PFSK-1 (cell line): ENCODE data around the gene KMT2B.

Source experiments
- FOXP2 ChIP-seq: optimal IDR thresholded peaks from 2 replicates; pipeline ENCODE3; 2011; ENCODE audit warnings: borderline replicate concordance, control low read depth, inconsistent platforms; ENCODE audit not compliant: insufficient read depth; ENCODE audit errors: extremely low read length, extremely low read depth
- POLR2AphosphoS5 ChIP-seq: IDR thresholded peaks from 2 replicates; pipeline ENCODE4 v1.6.1; 2012; ENCODE audit warnings: low read depth, mild to moderate bottlenecking, control low read depth, low read length, moderate library complexity
- SIN3A ChIP-seq: IDR thresholded peaks from 2 replicates; pipeline ENCODE4 v1.6.1; 2012; ENCODE audit warnings: mild to moderate bottlenecking, low read length, moderate library complexity, borderline replicate concordance; ENCODE audit not compliant: insufficient read depth
- TAF1 ChIP-seq: IDR thresholded peaks from 2 replicates; pipeline ENCODE4 v1.6.1; 2012; ENCODE audit warnings: low read length, control low read depth, borderline replicate concordance; ENCODE audit not compliant: insufficient read depth
- TF ChIP-seq, protein P1 (sequence below), 2 experiments: IDR thresholded peaks; 2 replicates each; pipeline versions ENCODE4 v1.6.1 to v1.8.0; 2011 to 2012; ENCODE audit warnings: low read depth in 2 of 2, low read length in 2 of 2, control low read depth in 1 of 2, inconsistent platforms in 1 of 2, mild to moderate bottlenecking in 1 of 2, moderate library complexity in 1 of 2; ENCODE audit not compliant: insufficient read depth in 1 of 2

Gene KMT2B

DNA sequence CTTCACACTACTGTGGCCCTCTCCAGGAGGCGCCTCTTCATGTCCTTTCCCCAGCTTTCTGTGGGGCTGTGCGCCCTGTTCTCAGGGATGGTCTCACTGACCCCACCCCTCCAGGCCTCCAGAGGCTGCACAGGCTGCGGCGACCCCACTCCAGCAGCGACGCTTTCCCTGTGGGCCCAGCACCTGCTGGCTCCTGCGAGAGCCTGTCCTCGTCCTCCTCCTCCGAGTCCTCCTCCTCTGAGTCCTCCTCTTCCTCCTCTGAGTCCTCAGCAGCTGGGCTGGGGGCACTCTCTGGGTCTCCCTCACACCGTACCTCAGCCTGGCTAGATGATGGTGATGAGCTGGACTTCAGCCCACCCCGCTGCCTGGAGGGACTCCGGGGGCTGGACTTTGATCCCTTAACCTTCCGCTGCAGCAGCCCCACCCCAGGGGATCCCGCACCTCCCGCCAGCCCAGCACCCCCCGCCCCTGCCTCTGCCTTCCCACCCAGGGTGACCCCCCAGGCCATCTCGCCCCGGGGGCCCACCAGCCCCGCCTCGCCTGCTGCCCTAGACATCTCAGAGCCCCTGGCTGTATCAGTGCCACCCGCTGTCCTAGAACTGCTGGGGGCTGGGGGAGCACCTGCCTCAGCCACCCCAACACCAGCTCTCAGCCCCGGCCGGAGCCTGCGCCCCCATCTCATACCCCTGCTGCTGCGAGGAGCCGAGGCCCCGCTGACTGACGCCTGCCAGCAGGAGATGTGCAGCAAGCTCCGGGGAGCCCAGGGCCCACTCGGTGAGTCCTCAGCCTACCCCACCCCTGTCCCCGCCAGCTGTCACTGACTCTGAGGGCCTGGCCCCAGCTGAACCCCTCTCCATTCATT is 68.7 kb downstream of the KMT2B start:
- TF ChIP-seq FOXP2 (no peak), SIN3A (no peak), TAF1 (no peak), POLR2AphosphoS5 (no peak)
- TF ChIP-seq, protein P1, sequence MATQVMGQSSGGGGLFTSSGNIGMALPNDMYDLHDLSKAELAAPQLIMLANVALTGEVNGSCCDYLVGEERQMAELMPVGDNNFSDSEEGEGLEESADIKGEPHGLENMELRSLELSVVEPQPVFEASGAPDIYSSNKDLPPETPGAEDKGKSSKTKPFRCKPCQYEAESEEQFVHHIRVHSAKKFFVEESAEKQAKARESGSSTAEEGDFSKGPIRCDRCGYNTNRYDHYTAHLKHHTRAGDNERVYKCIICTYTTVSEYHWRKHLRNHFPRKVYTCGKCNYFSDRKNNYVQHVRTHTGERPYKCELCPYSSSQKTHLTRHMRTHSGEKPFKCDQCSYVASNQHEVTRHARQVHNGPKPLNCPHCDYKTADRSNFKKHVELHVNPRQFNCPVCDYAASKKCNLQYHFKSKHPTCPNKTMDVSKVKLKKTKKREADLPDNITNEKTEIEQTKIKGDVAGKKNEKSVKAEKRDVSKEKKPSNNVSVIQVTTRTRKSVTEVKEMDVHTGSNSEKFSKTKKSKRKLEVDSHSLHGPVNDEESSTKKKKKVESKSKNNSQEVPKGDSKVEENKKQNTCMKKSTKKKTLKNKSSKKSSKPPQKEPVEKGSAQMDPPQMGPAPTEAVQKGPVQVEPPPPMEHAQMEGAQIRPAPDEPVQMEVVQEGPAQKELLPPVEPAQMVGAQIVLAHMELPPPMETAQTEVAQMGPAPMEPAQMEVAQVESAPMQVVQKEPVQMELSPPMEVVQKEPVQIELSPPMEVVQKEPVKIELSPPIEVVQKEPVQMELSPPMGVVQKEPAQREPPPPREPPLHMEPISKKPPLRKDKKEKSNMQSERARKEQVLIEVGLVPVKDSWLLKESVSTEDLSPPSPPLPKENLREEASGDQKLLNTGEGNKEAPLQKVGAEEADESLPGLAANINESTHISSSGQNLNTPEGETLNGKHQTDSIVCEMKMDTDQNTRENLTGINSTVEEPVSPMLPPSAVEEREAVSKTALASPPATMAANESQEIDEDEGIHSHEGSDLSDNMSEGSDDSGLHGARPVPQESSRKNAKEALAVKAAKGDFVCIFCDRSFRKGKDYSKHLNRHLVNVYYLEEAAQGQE (IDR thresholded peaks at IDR 0.05; ENCODE audit: insufficient read depth in 1 of 2, low read depth in 2 of 2, low read length in 2 of 2): no peak

DNA sequence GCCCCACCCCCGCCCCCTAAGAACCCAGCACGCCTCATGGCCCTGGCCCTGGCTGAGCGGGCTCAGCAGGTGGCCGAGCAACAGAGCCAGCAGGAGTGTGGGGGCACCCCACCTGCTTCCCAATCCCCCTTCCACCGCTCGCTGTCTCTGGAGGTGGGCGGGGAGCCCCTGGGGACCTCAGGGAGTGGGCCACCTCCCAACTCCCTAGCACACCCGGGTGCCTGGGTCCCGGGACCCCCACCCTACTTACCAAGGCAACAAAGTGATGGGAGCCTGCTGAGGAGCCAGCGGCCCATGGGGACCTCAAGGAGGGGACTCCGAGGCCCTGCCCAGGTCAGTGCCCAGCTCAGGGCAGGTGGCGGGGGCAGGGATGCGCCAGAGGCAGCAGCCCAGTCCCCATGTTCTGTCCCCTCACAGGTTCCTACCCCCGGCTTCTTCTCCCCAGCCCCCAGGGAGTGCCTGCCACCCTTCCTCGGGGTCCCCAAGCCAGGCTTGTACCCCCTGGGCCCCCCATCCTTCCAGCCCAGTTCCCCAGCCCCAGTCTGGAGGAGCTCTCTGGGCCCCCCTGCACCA is 69.5 kb downstream of the KMT2B start:
- TF ChIP-seq, protein P1 (IDR thresholded peaks at IDR 0.05; ENCODE audit: insufficient read depth in 1 of 2, low read depth in 2 of 2, low read length in 2 of 2): no peak
- TF ChIP-seq FOXP2: no peak
- TF ChIP-seq SIN3A: no peak
- no peak for TF ChIP-seq POLR2AphosphoS5
- no peak for TF ChIP-seq TAF1
